Measurements from ENCODE around the gene GRID2.

The GRID2 gene

GRCh38 chr4:93127489-93127888, 823.7 kb downstream of the GRID2 start:
- no peak for DNase-seq

- DNase-seq, result no peak
These were observed 828.9 kb downstream of the GRID2 start for GRCh38 chr4:93132631-93133030.

- DNase-seq, result no peak
These were observed 835.4 kb downstream of the GRID2 start for GRCh38 chr4:93139118-93139517.

- no peak for DNase-seq
These were observed 840.1 kb downstream of the GRID2 start for GRCh38 chr4:93143902-93144301.

GRCh38 chr4:93144644-93145043, 840.9 kb downstream of the GRID2 start:
- DNase-seq, result no peak

- no peak for DNase-seq
These were observed 843.9 kb downstream of the GRID2 start for GRCh38 chr4:93147524-93148212.

GRCh38 chr4:93152491-93152890, 848.7 kb downstream of the GRID2 start:
- DNase-seq, result no peak

- no peak for DNase-seq
These were observed 854.2 kb downstream of the GRID2 start for GRCh38 chr4:93157986-93158385.

GRCh38 chr4:93168053-93168452, 864.3 kb downstream of the GRID2 start:
- no peak for DNase-seq

GRCh38 chr4:93169966-93170365, 866.2 kb downstream of the GRID2 start:
- no peak for DNase-seq

- no peak for DNase-seq
These were observed 870.8 kb downstream of the GRID2 start for GRCh38 chr4:93174598-93174997.

GRCh38 chr4:93178279-93178678, 874.5 kb downstream of the GRID2 start:
- no peak for DNase-seq

- no peak for DNase-seq
These were observed 875.3 kb downstream of the GRID2 start for GRCh38 chr4:93179044-93179443.

- DNase-seq, result no peak
These were observed 879.0 kb downstream of the GRID2 start for GRCh38 chr4:93182722-93183121.

GRCh38 chr4:93183576-93183975, 879.8 kb downstream of the GRID2 start:
- no peak for DNase-seq

- DNase-seq, result no peak
These were observed 880.3 kb downstream of the GRID2 start for GRCh38 chr4:93184053-93184452.

GRCh38 chr4:93186846-93187245, 883.1 kb downstream of the GRID2 start:
- DNase-seq, result no peak

- no peak for DNase-seq
These were observed 883.7 kb downstream of the GRID2 start for GRCh38 chr4:93187466-93187865.

GRCh38 chr4:93187892-93188291, 884.1 kb downstream of the GRID2 start:
- no peak for DNase-seq

GRCh38 chr4:93199492-93199891, 895.7 kb downstream of the GRID2 start:
- no peak for DNase-seq

GRCh38 chr4:93201471-93202096, 897.8 kb downstream of the GRID2 start:
- no peak for DNase-seq

GRCh38 chr4:93203708-93204107, 899.9 kb downstream of the GRID2 start:
- no peak for DNase-seq

- DNase-seq, result no peak
These were observed 908.5 kb downstream of the GRID2 start for GRCh38 chr4:93212250-93212649.

- DNase-seq, result no peak
These were observed 912.9 kb downstream of the GRID2 start for GRCh38 chr4:93216646-93217045.

GRCh38 chr4:93217431-93217830, 913.7 kb downstream of the GRID2 start:
- no peak for DNase-seq
